GM23338 (cell line): ENCODE results near the gene NT5C2. TPM values are rescaled to one million over a fixed set of nuclear protein-coding genes. Genes with fewer than 3 reads are reported as not detected.

ENCODE experiments used
- ATAC-seq: fragments of 200-7000 bp; cut with Tn5 transposase; 3 replicates; pipeline ENCODE4 v1.9.1; 2020
- DNase-seq: peaks from one replicate; pipeline ENCODE4 v3.0.0-alpha.2; 2015; ENCODE audit warnings: low spot score
- H2AFZ ChIP-seq: fragments of 200-600 bp; sonication (generic); 2 replicates; pipeline ENCODE4 v1.8.0; 2016; ENCODE audit warnings: antibody characterized with exemption, mild to moderate bottlenecking, moderate library complexity
- H3F3A ChIP-seq: fragments of 200-600 bp; sonication (generic); replicated peaks from 2 replicates; pipeline ENCODE4 v1.8.0; 2017; ENCODE audit warnings: antibody characterized with exemption, mixed run types, low read depth
- H3K27ac ChIP-seq: fragments of 200-600 bp; sonication (generic); 2 replicates; pipeline ENCODE4 v1.6.1; 2016; ENCODE audit warnings: low read depth
- H3K27me3 ChIP-seq: fragments of 200-600 bp; sonication (generic); 2 replicates; pipeline ENCODE4 v1.8.0; 2016; ENCODE audit warnings: mild to moderate bottlenecking, mixed run types, moderate library complexity; ENCODE audit not compliant: insufficient read depth
- H3K36me3 ChIP-seq: fragments of 200-600 bp; sonication (generic); 2 replicates; pipeline ENCODE4 v1.8.0; 2016; ENCODE audit warnings: mild to moderate bottlenecking; ENCODE audit not compliant: insufficient read depth
- H3K4me1 ChIP-seq: fragments of 200-600 bp; sonication (generic); 2 replicates; pipeline ENCODE4 v1.8.0; 2016; ENCODE audit warnings: mild to moderate bottlenecking, moderate library complexity; ENCODE audit not compliant: insufficient read depth
- H3K4me2 ChIP-seq: fragments of 200-600 bp; sonication (generic); 2 replicates; pipeline ENCODE4 v1.7.1; 2017; ENCODE audit warnings: mixed run types
- H3K4me3 ChIP-seq: fragments of 200-600 bp; sonication (generic); 2 replicates; pipeline ENCODE4 v1.6.1; 2016; ENCODE audit warnings: mixed run types
- H3K79me2 ChIP-seq: fragments of 200-600 bp; sonication (generic); replicated peaks from 2 replicates; pipeline ENCODE4 v1.8.0; 2017; ENCODE audit warnings: mild to moderate bottlenecking; ENCODE audit not compliant: insufficient read depth
- H3K9me2 ChIP-seq: fragments of 200-600 bp; sonication (generic); 2 replicates; pipeline ENCODE4 v1.8.0; 2017; ENCODE audit not compliant: insufficient read depth
- H4K20me1 ChIP-seq: fragments of 200-600 bp; sonication (generic); replicated peaks from 2 replicates; pipeline ENCODE4 v1.8.0; 2017; ENCODE audit warnings: mild to moderate bottlenecking; ENCODE audit not compliant: insufficient read depth
- H3K27ac Mint-ChIP-seq: 2 replicates; pipeline ENCODE4 v1.8.0; 2020; ENCODE audit warnings: inconsistent platforms, mild to moderate bottlenecking, moderate library complexity, mixed read lengths
- H3K27me3 Mint-ChIP-seq: 3 replicates; pipeline ENCODE4 v1.8.0; 2022; ENCODE audit warnings: low read depth, mild to moderate bottlenecking, moderate library complexity, mixed read lengths, inconsistent platforms; ENCODE audit not compliant: insufficient read depth, poor library complexity
- H3K36me3 Mint-ChIP-seq: 3 replicates; pipeline ENCODE4 v1.8.0; 2021; ENCODE audit warnings: low read depth, mild to moderate bottlenecking, inconsistent platforms, moderate library complexity, mixed read lengths
- H3K4me1 Mint-ChIP-seq: 3 replicates; pipeline ENCODE4 v1.8.0; 2020; ENCODE audit warnings: mild to moderate bottlenecking, inconsistent platforms, mixed read lengths
- H3K4me3 Mint-ChIP-seq: 3 replicates; pipeline ENCODE4 v1.8.0; 2021; ENCODE audit warnings: moderate library complexity, mild to moderate bottlenecking, inconsistent platforms, mixed read lengths
- H3K9me3 Mint-ChIP-seq: 3 replicates; pipeline ENCODE4 v1.8.0; 2020; ENCODE audit warnings: moderate library complexity, mild to moderate bottlenecking, inconsistent platforms, mixed read lengths
- JUNB ChIP-seq: IDR thresholded peaks from one replicate; pipeline ENCODE4 v1.6.1; 2016; ENCODE audit warnings: antibody characterized with exemption; ENCODE audit not compliant: unreplicated experiment
- POLR2AphosphoS5 ChIP-seq: IDR thresholded peaks from 2 replicates; pipeline ENCODE4 v1.6.1; 2016; ENCODE audit warnings: antibody characterized with exemption, low read depth
- ZNF331 ChIP-seq: fragments of 250-450 bp; sonication (Bioruptor Pico); IDR thresholded peaks from 2 replicates; pipeline ENCODE4 v1.5.0; 2020; ENCODE audit warnings: low read depth, mild to moderate bottlenecking, moderate library complexity
- polyA plus RNA-seq: library from polyadenylated mRNA; unstranded; fragments of >200 nt; fragmentation: Nextera tagmentation; extraction: Ambion mirVana; gene quantifications from 2 replicates; pipeline ENCODE4 v1.2.1, GENCODE V29; 2016
- total RNA-seq: library from RNA; depleted of rRNA; stranded (reverse); fragments of >200 nt; shearing (Covaris generic); gene quantifications from 2 replicates; pipeline ENCODE4 v1.2.3, GENCODE V29; 2014
- TF ChIP-seq, protein P1 (sequence below): IDR thresholded peaks from one replicate; pipeline ENCODE4 v1.6.1; 2018; ENCODE audit warnings: antibody characterized with exemption; ENCODE audit not compliant: unreplicated experiment
- TF ChIP-seq, protein P2 (sequence below): IDR thresholded peaks from 2 replicates; pipeline ENCODE4 v1.6.1; 2016; ENCODE audit warnings: antibody characterized with exemption
- TF ChIP-seq, protein P3 (sequence below), 2 experiments: fragments of 200-600 bp in 1 of 2; sonication (generic) in 1 of 2; conservative IDR thresholded peaks; 2 replicates each; pipeline versions ENCODE4 v1.5.1 to v1.6.1; 2016 to 2017; ENCODE audit warnings: antibody characterized with exemption in 2 of 2, low read depth in 2 of 2, mild to moderate bottlenecking in 2 of 2, moderate library complexity in 1 of 2

Gene NT5C2
- total and polyA plus RNA-seq, 2 experiments from 2014 or later, result 33.9 to 85.4 TPM

- TF ChIP-seq, protein P1, sequence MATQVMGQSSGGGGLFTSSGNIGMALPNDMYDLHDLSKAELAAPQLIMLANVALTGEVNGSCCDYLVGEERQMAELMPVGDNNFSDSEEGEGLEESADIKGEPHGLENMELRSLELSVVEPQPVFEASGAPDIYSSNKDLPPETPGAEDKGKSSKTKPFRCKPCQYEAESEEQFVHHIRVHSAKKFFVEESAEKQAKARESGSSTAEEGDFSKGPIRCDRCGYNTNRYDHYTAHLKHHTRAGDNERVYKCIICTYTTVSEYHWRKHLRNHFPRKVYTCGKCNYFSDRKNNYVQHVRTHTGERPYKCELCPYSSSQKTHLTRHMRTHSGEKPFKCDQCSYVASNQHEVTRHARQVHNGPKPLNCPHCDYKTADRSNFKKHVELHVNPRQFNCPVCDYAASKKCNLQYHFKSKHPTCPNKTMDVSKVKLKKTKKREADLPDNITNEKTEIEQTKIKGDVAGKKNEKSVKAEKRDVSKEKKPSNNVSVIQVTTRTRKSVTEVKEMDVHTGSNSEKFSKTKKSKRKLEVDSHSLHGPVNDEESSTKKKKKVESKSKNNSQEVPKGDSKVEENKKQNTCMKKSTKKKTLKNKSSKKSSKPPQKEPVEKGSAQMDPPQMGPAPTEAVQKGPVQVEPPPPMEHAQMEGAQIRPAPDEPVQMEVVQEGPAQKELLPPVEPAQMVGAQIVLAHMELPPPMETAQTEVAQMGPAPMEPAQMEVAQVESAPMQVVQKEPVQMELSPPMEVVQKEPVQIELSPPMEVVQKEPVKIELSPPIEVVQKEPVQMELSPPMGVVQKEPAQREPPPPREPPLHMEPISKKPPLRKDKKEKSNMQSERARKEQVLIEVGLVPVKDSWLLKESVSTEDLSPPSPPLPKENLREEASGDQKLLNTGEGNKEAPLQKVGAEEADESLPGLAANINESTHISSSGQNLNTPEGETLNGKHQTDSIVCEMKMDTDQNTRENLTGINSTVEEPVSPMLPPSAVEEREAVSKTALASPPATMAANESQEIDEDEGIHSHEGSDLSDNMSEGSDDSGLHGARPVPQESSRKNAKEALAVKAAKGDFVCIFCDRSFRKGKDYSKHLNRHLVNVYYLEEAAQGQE, result no peak
- TF ChIP-seq POLR2AphosphoS5, result no peak
Observed at GRCh38 chr10:103141950-103142349, 51.1 kb downstream of the NT5C2 start (continued).

- H3K27me3 Mint-ChIP-seq, result no peaks in the 10 kb centered on the region
- no peaks in the 10 kb centered on the region for H3F3A ChIP-seq
- H3K27ac Mint-ChIP-seq, result no peak overlapping the region
- DNase-seq (no peak), ATAC-seq (no peak)
- peaks cover 3% of the 10 kb centered on the region for H3K4me1 Mint-ChIP-seq
- no peak overlapping the region for H3K4me3 ChIP-seq
- no peaks in the 10 kb centered on the region for H3K27me3 ChIP-seq
- H3K4me1 ChIP-seq, result no peaks in the 10 kb centered on the region
- no peaks in the 10 kb centered on the region for H4K20me1 ChIP-seq
- H3K79me2 ChIP-seq, result peaks cover 17% of the 10 kb centered on the region
- no peak for TF ChIP-seq JUNB
- TF ChIP-seq, protein P2, sequence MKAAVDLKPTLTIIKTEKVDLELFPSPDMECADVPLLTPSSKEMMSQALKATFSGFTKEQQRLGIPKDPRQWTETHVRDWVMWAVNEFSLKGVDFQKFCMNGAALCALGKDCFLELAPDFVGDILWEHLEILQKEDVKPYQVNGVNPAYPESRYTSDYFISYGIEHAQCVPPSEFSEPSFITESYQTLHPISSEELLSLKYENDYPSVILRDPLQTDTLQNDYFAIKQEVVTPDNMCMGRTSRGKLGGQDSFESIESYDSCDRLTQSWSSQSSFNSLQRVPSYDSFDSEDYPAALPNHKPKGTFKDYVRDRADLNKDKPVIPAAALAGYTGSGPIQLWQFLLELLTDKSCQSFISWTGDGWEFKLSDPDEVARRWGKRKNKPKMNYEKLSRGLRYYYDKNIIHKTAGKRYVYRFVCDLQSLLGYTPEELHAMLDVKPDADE, result no peak
- TF ChIP-seq, protein P3, sequence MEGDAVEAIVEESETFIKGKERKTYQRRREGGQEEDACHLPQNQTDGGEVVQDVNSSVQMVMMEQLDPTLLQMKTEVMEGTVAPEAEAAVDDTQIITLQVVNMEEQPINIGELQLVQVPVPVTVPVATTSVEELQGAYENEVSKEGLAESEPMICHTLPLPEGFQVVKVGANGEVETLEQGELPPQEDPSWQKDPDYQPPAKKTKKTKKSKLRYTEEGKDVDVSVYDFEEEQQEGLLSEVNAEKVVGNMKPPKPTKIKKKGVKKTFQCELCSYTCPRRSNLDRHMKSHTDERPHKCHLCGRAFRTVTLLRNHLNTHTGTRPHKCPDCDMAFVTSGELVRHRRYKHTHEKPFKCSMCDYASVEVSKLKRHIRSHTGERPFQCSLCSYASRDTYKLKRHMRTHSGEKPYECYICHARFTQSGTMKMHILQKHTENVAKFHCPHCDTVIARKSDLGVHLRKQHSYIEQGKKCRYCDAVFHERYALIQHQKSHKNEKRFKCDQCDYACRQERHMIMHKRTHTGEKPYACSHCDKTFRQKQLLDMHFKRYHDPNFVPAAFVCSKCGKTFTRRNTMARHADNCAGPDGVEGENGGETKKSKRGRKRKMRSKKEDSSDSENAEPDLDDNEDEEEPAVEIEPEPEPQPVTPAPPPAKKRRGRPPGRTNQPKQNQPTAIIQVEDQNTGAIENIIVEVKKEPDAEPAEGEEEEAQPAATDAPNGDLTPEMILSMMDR (conservative IDR thresholded peaks at IDR 0.05; ENCODE audit: low read depth in 2 of 2), result no peak
- TF ChIP-seq POLR2AphosphoS5, result no peak
- TF ChIP-seq, protein P1, result no peak
- no peak for TF ChIP-seq ZNF331
- peaks cover 24% of the 10 kb centered on the region for H3K36me3 Mint-ChIP-seq
- H3K36me3 ChIP-seq, result peaks cover 5% of the 10 kb centered on the region
- no peak overlapping the region for H3K27ac ChIP-seq
- H2AFZ ChIP-seq, result no peak overlapping the region
- H3K9me2 ChIP-seq, result no peaks in the 10 kb centered on the region
- H3K9me3 Mint-ChIP-seq, result peaks cover 4% of the 10 kb centered on the region
- no peak overlapping the region for H3K4me2 ChIP-seq
- no peak overlapping the region for H3K4me3 Mint-ChIP-seq
Observed at GRCh38 chr10:103140469-103140868, 52.6 kb downstream of the NT5C2 start.
